Panc1 (cell line): ENCODE results near the gene ALPP. TPM values are rescaled to one million over a fixed set of nuclear protein-coding genes. Genes with fewer than 3 reads are reported as not detected.

Source experiments
- ATAC-seq: fragments of 200-7000 bp; cut with Tn5 transposase; 2 replicates; pipeline ENCODE4 v1.9.1; 2020; ENCODE audit warnings: mild to moderate bottlenecking, moderate library complexity
- BruUV-seq: library from RNA; stranded (reverse); fragments of 400-500 nt; replicated peaks from 2 replicates; lab custom pipeline; 2021; lab: Mats Ljungman, UMichigan
- CTCF ChIA-PET: fragments of 300-600 bp; sonication (Branson Sonifier 250); formaldehyde crosslinking; loops from one replicate; lab custom pipeline; 2022; ENCODE audit warnings: antibody characterized with exemption; lab: Charles Lee
- POLR2A ChIA-PET: fragments of 300-600 bp; sonication (Branson Sonifier 250); formaldehyde crosslinking; loops from one replicate; lab custom pipeline; 2022; ENCODE audit warnings: antibody characterized with exemption; lab: Charles Lee
- DNase-seq: peaks from one replicate; pipeline ENCODE4 v3.0.0-alpha.2; 2010; ENCODE audit warnings: low read depth, low spot score
- H3K27ac ChIP-seq: 2 replicates; pipeline ENCODE4 v1.5.1; 2011; ENCODE audit warnings: mild to moderate bottlenecking, low read length, inconsistent platforms
- H3K27me3 ChIP-seq: fragments of 200-500 bp; sonication (Bioruptor generic); 2 replicates; pipeline ENCODE4 v1.6.0; 2014; ENCODE audit warnings: low read length, inconsistent platforms; ENCODE audit not compliant: control insufficient read depth, insufficient read depth
- H3K36me3 ChIP-seq: fragments of 200-500 bp; sonication (Bioruptor generic); 2 replicates; pipeline ENCODE4 v1.5.1; 2014; ENCODE audit warnings: inconsistent platforms, mild to moderate bottlenecking, low read length, moderate library complexity; ENCODE audit not compliant: control insufficient read depth, insufficient read depth
- H3K4me1 ChIP-seq: 2 replicates; pipeline ENCODE4 v1.5.1; 2011; ENCODE audit warnings: inconsistent platforms, mild to moderate bottlenecking, low read length, moderate library complexity; ENCODE audit not compliant: control insufficient read depth, insufficient read depth
- H3K4me3 ChIP-seq, 2 experiments: 2 replicates each; pipeline ENCODE4 v1.5.1; 2011 to 2012; ENCODE audit warnings: low read depth in 2 of 2, low read length in 2 of 2, mild to moderate bottlenecking in 2 of 2, inconsistent platforms in 1 of 2, moderate library complexity in 1 of 2
- H3K9me3 ChIP-seq: fragments of 200-500 bp; sonication (Bioruptor generic); 2 replicates; pipeline ENCODE4 v1.5.1; 2014; ENCODE audit warnings: low read depth, mild to moderate bottlenecking, inconsistent platforms, low read length, moderate library complexity; ENCODE audit not compliant: control insufficient read depth, insufficient read depth
- POLR2AphosphoS5 ChIP-seq: IDR thresholded peaks from 2 replicates; pipeline ENCODE4 v1.6.1; 2012; ENCODE audit warnings: mild to moderate bottlenecking, low read depth, low read length, moderate library complexity
- REST ChIP-seq, 2 experiments: IDR thresholded peaks; 2 replicates each; pipeline ENCODE4 v1.6.1; 2011 to 2012; ENCODE audit warnings: low read depth in 2 of 2, control low read depth in 1 of 2, low read length in 1 of 2, mild to moderate bottlenecking in 1 of 2, moderate library complexity in 1 of 2; ENCODE audit not compliant: insufficient read depth in 1 of 2
- SIN3A ChIP-seq: IDR thresholded peaks from 2 replicates; pipeline ENCODE4 v1.6.1; 2012; ENCODE audit warnings: low read depth, mild to moderate bottlenecking, low read length, moderate library complexity, borderline replicate concordance; ENCODE audit not compliant: insufficient read depth
- TCF7L2 ChIP-seq: IDR thresholded peaks from 2 replicates; pipeline ENCODE4 v1.6.1; 2011; ENCODE audit warnings: mild to moderate bottlenecking, low read depth, low read length, inconsistent platforms
- in situ Hi-C: cut with HindIII; loops from 2 replicates; pipeline ENCODE4 v1.10.0; 2016; ENCODE audit warnings: low sequenced_read_pairs, low pct_unique_long_range_greater_than_20kb
- intact Hi-C: fragments of 100-400 bp; cut with micrococcal nuclease; formaldehyde crosslinking; loops from one replicate; pipeline ENCODE4 v1.10.0; 2022; ENCODE audit not compliant: unreplicated experiment
- total RNA-seq: library from RNA; stranded (reverse); gene quantifications from one replicate; pipeline ENCODE4 v1.2.1, GENCODE V29; 2021; ENCODE audit not compliant: unreplicated experiment
- TF ChIP-seq, protein P1 (sequence below): fragments of 450-650 bp; IDR thresholded peaks from 2 replicates; pipeline ENCODE4 v1.5.1; 2017; ENCODE audit warnings: mild to moderate bottlenecking

ALPP gene
- total RNA-seq, 1 experiment from 2014 or later: 7.3 TPM

DNA sequence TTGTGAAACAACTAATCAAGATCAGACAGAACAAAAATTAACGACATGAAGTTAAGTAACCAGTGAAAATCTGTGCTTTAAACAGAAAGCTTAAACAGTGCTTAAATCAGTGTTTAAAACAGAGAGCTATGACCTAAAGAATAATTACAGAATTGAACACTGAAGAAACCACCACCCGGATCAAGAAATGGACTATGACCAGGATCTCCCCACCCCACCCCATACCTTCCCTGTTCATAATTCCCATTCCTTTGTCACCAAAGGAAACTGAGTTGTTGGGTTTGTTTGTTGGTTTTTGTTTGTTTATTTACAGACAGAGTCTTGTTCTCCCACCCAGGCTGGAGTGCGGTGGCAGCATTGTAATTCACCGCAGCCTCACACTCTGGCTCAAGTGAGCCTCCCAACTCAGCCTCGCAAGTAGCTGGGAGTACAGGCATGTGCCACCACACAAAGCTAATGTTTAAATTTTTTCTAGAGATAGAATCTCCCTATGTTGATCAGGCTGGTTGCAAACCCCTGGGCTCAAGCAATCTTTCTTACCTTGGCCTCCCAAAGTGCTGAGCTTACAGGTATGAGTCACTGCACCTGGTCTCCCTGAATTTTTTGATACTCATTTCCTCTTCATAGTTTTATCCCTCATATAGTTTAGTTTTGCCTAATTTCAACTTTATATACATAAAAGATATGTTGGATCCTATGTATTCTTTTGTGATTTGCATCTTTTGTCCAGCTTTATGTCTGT, 19.9 kb downstream of the ALPP start:
- intact Hi-C loops: no loop called here
- no peak overlapping the region for H3K4me3 ChIP-seq
- no peak for ATAC-seq

GRCh38 chr2:232400256-232401015, 21.9 kb downstream of the ALPP start:
- POLR2A ChIA-PET: no interaction called here
- ATAC-seq (no peak), DNase-seq (no peak)
- H3K27me3 ChIP-seq: no peaks in the 10 kb centered on the region
- no peak overlapping the region for H3K4me3 ChIP-seq
- BruUV-seq: no TSS peak
- in situ Hi-C loops: no loop called here
- no peaks in the 10 kb centered on the region for H3K4me1 ChIP-seq
- no peaks in the 10 kb centered on the region for H3K9me3 ChIP-seq
- H3K36me3 ChIP-seq: no peaks in the 10 kb centered on the region
- CTCF ChIA-PET: no interaction called here
- TF ChIP-seq POLR2AphosphoS5 (no peak), SIN3A (no peak)
- no peak overlapping the region; the same call in 1 of the 2 replicates for H3K27ac ChIP-seq
- intact Hi-C loops: no loop called here

More for the DNA sequence above, 19.9 kb downstream of the ALPP start:
- TF ChIP-seq REST (IDR thresholded peaks at IDR 0.05; ENCODE audit: insufficient read depth in 1 of 2, low read depth in 2 of 2, low read length in 1 of 2) (no peak), TCF7L2 (no peak), POLR2AphosphoS5 (no peak)
- TF ChIP-seq, protein P1, sequence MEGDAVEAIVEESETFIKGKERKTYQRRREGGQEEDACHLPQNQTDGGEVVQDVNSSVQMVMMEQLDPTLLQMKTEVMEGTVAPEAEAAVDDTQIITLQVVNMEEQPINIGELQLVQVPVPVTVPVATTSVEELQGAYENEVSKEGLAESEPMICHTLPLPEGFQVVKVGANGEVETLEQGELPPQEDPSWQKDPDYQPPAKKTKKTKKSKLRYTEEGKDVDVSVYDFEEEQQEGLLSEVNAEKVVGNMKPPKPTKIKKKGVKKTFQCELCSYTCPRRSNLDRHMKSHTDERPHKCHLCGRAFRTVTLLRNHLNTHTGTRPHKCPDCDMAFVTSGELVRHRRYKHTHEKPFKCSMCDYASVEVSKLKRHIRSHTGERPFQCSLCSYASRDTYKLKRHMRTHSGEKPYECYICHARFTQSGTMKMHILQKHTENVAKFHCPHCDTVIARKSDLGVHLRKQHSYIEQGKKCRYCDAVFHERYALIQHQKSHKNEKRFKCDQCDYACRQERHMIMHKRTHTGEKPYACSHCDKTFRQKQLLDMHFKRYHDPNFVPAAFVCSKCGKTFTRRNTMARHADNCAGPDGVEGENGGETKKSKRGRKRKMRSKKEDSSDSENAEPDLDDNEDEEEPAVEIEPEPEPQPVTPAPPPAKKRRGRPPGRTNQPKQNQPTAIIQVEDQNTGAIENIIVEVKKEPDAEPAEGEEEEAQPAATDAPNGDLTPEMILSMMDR: no peak
- Histone ChIP-seq H3K9me3 (no peaks in the 10 kb centered on the region), H3K36me3 (no peaks in the 10 kb centered on the region), H3K27ac (peak overlapping the region; percentile 19; the same call in 1 of the 2 replicates), H3K4me1 (no peaks in the 10 kb centered on the region), H3K27me3 (no peaks in the 10 kb centered on the region)
- CTCF ChIA-PET: interaction anchor here (0.6 to 0.7 kb wide), 2 partner anchors 34 to 547 kb away, joined by 4 read pairs; no protein-coding TSS in a partner anchor
- in situ Hi-C loops: no loop called here
- no TSS peak for BruUV-seq
- DNase-seq: no peak
- POLR2A ChIA-PET: no interaction called here
